Gastrocnemius medialis (tissue), 4 donors: ENCODE measurements around the gene MGME1.

ENCODE experiments used
- CTCF ChIP-seq, 5 experiments: fragments of 450-650 bp in 3 of 5; fragments of 200-600 bp in 2 of 5; sonication (generic) in 2 of 5; IDR thresholded peaks in 4 of 5; conservative IDR thresholded peaks in 1 of 5; 1 replicate in 4 of 5; 2 replicates in 1 of 5; pipeline ENCODE4 v1.5.1; 2016 to 2019; ENCODE audit warnings: antibody characterized with exemption in 5 of 5, mild to moderate bottlenecking in 3 of 5, moderate library complexity in 3 of 5
- POLR2A ChIP-seq, 2 donors: fragments of 450-650 bp; IDR thresholded peaks; one replicate each; pipeline ENCODE4 v1.6.1; 2017; ENCODE audit warnings: antibody characterized with exemption in 2 of 2, mild to moderate bottlenecking in 2 of 2, moderate library complexity in 2 of 2

GRCh38 chr20:18031888-18032509, 63.2 kb downstream of the MGME1 start:
- TF ChIP-seq CTCF (IDR thresholded peaks at IDR 0.05 in 4 of 5, conservative IDR thresholded peaks at IDR 0.05 in 1 of 5) (no peak), POLR2A (IDR thresholded peaks at IDR 0.05) (no peak)
